Measurements from ENCODE around the gene UNC13C. TPM values are rescaled to one million over a fixed set of nuclear protein-coding genes. Genes with fewer than 3 reads are reported as not detected.

Gene UNC13C
- total and polyA plus RNA-seq, 10 of the 15 experiments (the other 5 are each of a cell fraction or from before 2014, with no cell fraction given) = 9.9 to 81.3 (median 25.0) TPM

DNA sequence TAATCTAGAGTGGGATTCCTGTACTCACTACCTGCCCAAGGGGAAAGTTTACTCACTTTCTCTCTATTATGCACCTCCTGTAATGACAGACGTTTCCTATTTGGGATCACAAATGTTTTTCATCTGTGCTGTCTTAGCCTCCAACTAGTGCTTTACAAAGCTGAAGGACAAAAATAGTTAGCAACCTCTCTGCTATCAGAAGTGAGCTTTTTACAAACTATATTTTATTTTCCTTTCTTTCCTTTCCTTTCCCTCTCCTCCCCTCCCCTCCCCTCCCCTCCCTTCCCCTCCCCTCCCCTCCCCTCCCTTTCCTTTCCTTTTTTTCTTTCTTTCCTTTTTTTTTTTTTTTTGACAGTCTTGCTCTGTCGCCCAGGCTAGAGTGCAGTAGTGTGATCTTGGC lies 130.8 kb downstream of the UNC13C start (continued):
- TF ChIP-seq BHLHE40 (IDR thresholded peaks at IDR 0.05; ENCODE audit: borderline replicate concordance in 1 of 2, low read depth in 2 of 2, low read length in 1 of 2) (no peak), POLR2AphosphoS2 (IDR thresholded peaks at IDR 0.05; ENCODE audit: low read depth, low read length) (no peak)

DNA sequence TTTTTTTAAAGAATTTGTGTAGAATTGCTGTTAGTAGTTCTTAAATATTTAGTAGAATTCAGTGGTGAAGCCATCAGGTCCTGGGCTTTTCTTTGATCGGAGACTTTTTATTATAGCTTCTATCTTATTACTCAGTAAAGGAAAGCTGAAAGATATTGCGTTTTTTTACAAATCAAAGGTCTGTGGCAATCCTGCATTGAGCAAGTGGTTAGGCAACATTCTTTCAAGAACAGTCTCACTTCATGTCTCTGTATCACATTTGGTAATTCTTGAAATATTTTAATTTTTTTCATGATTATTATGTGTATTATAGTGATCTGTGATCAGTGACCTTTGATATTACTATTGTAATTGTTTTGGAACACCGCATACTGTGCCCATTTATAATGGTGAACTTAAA lies 140.8 kb downstream of the UNC13C start:
- ChIA-PET RAD21 (ENCODE audit: unreplicated experiment) (interaction anchor here (1.1 to 1.5 kb wide), 2 partner anchors 14 to 20 kb away, joined by 3 to 5 read pairs; no protein-coding TSS in a partner anchor), SMC1A (ENCODE audit: uncharacterized antibody, unreplicated experiment) (interaction anchor here (1.1 to 2.4 kb wide), 8 partner anchors 9 to 171 kb away, joined by 3 to 8 read pairs (median 4); no protein-coding TSS in a partner anchor), POLR2A (interaction anchor here (1.0 kb wide), 1 partner anchor 28 kb away, joined by 6 read pairs; no protein-coding TSS in a partner anchor), CTCF (interaction anchor here (1.9 to 2.1 kb wide), 2 partner anchors 18 kb away, joined by 5 to 6 read pairs; no protein-coding TSS in a partner anchor)
- no peaks in the 10 kb centered on the region for H3K27me3 ChIP-seq (replicated peaks in 1 of 2; ENCODE audit: control insufficient read depth in 2 of 2, insufficient read depth in 2 of 2, low read length in 1 of 2)
- BruUV-seq (replicated peaks) = no TSS peak
- in situ Hi-C loops (cut with MboI) (no loop called here), intact Hi-C loops (cut with micrococcal nuclease; ENCODE audit: unreplicated experiment) (no loop called here)
- no peak for ATAC-seq
- H3K4me2 ChIP-seq (ENCODE audit: control insufficient read depth, insufficient read depth) = no peak overlapping the region
- no peak overlapping the region for H3K27ac ChIP-seq (ENCODE audit: control insufficient read depth, insufficient read depth)
- no peaks in the 10 kb centered on the region for H3K4me1 ChIP-seq (ENCODE audit: control insufficient read depth, insufficient read depth, low read length)
- no peak for FAIRE-seq
- H3K9me3 ChIP-seq (replicated peaks; ENCODE audit: control insufficient read depth, insufficient read depth, low read length) = no peaks in the 10 kb centered on the region
- H3K36me3 ChIP-seq (ENCODE audit: control insufficient read depth in 2 of 2, insufficient read depth in 2 of 2, low read length in 1 of 2) = no peaks in the 10 kb centered on the region
- 35% methylated on average over 3 of the region's 3 CpGs for WGBS (ENCODE audit: insufficient coverage, insufficient replicate concordance, low lambda C conversion rate, missing lambda C conversion rate)
- H3K9ac ChIP-seq (ENCODE audit: control insufficient read depth, insufficient read depth, low read length) = no peak overlapping the region
- no peak overlapping the region for H3K4me3 ChIP-seq
- no peak for TF ChIP-seq NRF1 (conservative IDR thresholded peaks at IDR 0.05; ENCODE audit: low read depth, low read length)
- no peak for TF ChIP-seq BRCA1 (IDR thresholded peaks at IDR 0.05; ENCODE audit: low read depth, low read length)
- TF ChIP-seq POLR2A (IDR thresholded peaks at IDR 0.05; ENCODE audit: low read depth, low read length) = no peak
- TF ChIP-seq TCF7 (IDR thresholded peaks at IDR 0.05; ENCODE audit: borderline replicate concordance) = no peak
- TF ChIP-seq STAT3 (IDR thresholded peaks at IDR 0.05; ENCODE audit: low read depth, low read length) = no peak
- TF ChIP-seq SMARCA5 (IDR thresholded peaks at IDR 0.05) = no peak
- no peak for TF ChIP-seq IKZF2 (IDR thresholded peaks at IDR 0.05)
- TF ChIP-seq EP300 (IDR thresholded peaks at IDR 0.05; ENCODE audit: borderline replicate concordance in 1 of 2, control insufficient read depth in 1 of 2, low read depth in 2 of 2, low read length in 2 of 2) = no peak
- TF ChIP-seq KLF5 (IDR thresholded peaks at IDR 0.05; ENCODE audit: partially characterized antibody) = no peak
- TF ChIP-seq, protein P1, sequence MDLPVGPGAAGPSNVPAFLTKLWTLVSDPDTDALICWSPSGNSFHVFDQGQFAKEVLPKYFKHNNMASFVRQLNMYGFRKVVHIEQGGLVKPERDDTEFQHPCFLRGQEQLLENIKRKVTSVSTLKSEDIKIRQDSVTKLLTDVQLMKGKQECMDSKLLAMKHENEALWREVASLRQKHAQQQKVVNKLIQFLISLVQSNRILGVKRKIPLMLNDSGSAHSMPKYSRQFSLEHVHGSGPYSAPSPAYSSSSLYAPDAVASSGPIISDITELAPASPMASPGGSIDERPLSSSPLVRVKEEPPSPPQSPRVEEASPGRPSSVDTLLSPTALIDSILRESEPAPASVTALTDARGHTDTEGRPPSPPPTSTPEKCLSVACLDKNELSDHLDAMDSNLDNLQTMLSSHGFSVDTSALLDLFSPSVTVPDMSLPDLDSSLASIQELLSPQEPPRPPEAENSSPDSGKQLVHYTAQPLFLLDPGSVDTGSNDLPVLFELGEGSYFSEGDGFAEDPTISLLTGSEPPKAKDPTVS (IDR thresholded peaks at IDR 0.05; ENCODE audit: low read depth, low read length) = no peak
- no peak for TF ChIP-seq RCOR1 (conservative IDR thresholded peaks at IDR 0.05; ENCODE audit: low read depth, low read length)
- no peaks in the 10 kb centered on the region for H4K20me1 ChIP-seq (ENCODE audit: control insufficient read depth, insufficient read depth)
- H2AFZ ChIP-seq (ENCODE audit: control insufficient read depth, low read depth, low read length) = no peak overlapping the region
- DNase-seq (ENCODE audit: low read depth, low spot score) = no peak
- H3K79me2 ChIP-seq (ENCODE audit: control insufficient read depth, insufficient read depth, low read length) = no peaks in the 10 kb centered on the region

All from GM12878 (cell line).